Subcutaneous adipose tissue (tissue), 4 donors: ENCODE measurements around the gene FARS2. TPM values are rescaled to one million over a fixed set of nuclear protein-coding genes. Genes with fewer than 3 reads are reported as not detected.

Experiments used
- CTCF ChIP-seq: fragments of 450-650 bp; IDR thresholded peaks from one replicate; pipeline ENCODE4 v1.5.1; 2016; ENCODE audit warnings: low read depth, mild to moderate bottlenecking, control low read depth, antibody characterized with exemption, moderate library complexity
- total RNA-seq, 4 donors: library from RNA; depleted of rRNA; stranded (reverse); fragments of >200 nt; gene quantifications; one replicate each; pipeline ENCODE4 v1.1.0, GENCODE V29; 2016

The FARS2 gene
- total RNA-seq, 4 donors from 2014 or later = 6.2 to 13.6 (median 11.3) TPM

- TF ChIP-seq CTCF = no peak
Measured at GRCh38 chr6:5771759-5772390, 510.6 kb downstream of the FARS2 start.

- TF ChIP-seq CTCF = no peak
Measured at GRCh38 chr6:5772408-5773120, 511.3 kb downstream of the FARS2 start.

GRCh38 chr6:5776104-5776503 lies 514.8 kb downstream of the FARS2 start:
- no peak for TF ChIP-seq CTCF

GRCh38 chr6:5776706-5777390 lies 515.5 kb downstream of the FARS2 start:
- TF ChIP-seq CTCF = no peak

- no peak for TF ChIP-seq CTCF
Measured at GRCh38 chr6:5778317-5778857, 517.1 kb downstream of the FARS2 start.

- no peak for TF ChIP-seq CTCF
Measured at GRCh38 chr6:5778906-5779305, 517.6 kb downstream of the FARS2 start.

GRCh38 chr6:5781019-5781418 lies 519.7 kb downstream of the FARS2 start:
- TF ChIP-seq CTCF = no peak
